Retina (tissue), 1 donor: Measurements from ENCODE around the gene YIPF5.

Source experiments
- DNase-seq: peaks from one replicate; pipeline ENCODE4 v3.0.0-alpha.2; 2016

Gene YIPF5

DNA sequence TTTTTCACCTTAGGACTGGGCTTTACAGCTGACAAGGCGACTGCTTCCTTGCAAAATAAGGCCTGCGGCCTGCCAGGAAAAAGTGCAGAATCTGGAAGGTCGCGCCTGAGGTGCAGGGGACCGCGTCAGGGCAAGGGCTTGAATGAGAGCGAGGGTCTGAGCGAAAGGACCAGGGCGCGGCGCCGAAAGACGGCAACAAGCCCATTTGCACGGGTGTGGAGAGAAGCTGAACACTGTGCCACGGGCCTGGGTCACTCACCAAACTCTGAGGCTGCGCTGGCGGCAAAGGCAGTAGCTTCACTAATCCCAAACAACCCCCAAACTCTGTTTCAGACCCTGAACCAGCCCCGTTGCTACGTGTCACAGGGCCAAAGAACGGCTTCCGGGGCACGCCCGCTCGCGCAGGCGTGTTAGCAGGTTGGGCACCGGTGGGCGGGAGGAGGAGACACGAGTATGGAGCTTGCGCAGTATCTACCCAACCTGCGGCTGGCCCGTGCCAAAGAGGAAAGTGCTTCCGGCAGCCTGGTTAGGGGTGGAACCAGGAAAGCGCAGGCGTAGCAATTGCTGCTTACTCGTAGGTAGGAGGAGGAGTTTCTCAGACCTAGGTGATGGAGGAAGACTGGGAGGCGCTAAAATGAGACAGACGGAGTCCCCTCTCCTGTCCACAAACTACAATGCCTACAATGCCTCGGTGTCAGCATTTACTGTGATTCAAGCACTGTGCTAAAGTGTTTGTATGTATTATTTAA lies at the start of gene YIPF5, which contains the start of gene KCTD16:
TSS of gene YIPF5 (minus strand) at position 384 of the 749 bp plus-strand sequence. CDS start 704 bp downstream, outside the sequence.
TSS of gene KCTD16 (plus strand) at position 598 of the 749 bp plus-strand sequence.
- DNase-seq: peak; percentile 97

DNA sequence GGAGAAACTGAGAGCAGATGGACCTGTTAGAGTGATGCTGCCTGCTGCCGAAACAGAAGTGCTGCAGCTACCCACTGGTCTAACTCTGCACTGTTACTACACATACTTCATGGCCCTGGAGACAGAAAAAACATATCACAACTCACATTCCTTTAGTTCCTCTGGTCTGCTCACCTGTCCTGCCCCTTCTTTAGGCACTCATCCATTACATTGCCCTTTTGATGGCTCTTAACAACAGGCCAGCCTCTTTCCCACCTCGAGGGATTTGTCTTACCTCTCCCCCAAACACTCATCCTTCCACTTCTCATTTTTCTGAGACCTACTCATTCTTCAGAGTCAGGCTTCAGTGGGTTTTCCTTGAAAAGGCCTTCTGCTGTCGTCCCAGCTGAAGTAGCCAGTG lies 49.4 kb upstream of the YIPF5 start:
- no peak for DNase-seq

DNA sequence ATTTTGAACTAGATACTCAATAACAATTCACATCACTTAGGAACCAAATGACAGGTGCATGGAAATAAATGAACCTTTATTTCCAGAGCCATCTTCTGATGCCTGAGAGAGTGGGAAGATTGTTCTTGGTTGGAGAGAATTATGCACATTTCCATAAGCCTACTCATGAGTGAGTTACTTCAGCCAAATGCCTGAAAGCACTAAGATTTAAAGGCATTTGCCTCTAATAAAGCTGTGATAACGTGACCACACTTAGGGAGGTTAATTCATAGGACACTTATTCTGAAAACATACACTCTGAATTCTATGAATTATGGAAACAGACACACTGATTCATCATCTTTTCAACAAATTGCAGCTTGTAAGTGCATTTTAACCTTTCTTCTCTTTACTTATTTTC lies 40.2 kb upstream of the YIPF5 start:
- DNase-seq: no peak

DNA sequence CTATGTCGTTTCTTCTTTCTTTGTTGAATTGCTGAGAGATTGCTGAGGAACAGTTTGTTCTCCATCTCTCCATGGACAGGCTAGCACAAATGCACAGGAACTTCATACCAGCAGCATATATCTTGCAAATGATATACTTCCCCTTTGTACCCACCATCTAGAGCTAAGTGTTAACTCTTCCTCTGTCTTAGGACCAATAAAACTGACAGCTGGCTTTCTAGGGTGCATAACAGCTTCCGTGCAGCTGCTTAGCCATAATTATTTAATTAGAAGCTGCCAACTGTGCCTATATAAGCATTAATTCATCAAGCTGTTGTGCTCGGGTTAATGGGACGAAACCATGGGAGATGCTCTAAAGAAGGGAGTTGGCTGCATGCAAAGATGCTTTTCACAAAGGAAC lies 38.9 kb upstream of the YIPF5 start:
- peak; percentile 32 for DNase-seq

DNA sequence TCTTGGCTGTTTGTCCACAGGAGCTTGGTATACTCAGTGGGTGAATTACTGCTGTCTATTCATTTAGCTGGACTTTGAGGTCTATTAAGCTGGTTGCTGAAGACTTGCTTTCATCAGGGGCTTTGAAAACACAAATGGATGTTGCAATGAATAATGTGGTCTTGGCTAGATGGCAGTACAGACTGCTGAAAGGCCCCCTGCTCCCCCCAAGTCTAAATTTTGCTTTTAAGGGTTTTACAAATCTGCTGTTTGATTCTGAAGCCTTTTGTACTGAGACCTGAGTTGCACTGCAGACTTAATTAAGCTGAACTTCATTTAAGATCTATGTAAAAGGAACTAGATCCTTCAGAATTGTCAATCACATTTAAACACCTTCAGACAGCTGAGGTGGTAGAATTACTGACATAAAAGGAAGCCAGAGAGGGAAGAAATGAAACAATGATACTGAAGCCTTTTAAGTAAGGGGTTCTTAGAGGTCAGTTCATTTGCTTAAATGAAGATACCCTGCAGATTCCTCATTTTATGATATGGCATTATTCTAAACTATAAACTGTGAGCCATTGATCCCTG lies 37.5 kb upstream of the YIPF5 start:
- DNase-seq: peak; percentile 56

DNA sequence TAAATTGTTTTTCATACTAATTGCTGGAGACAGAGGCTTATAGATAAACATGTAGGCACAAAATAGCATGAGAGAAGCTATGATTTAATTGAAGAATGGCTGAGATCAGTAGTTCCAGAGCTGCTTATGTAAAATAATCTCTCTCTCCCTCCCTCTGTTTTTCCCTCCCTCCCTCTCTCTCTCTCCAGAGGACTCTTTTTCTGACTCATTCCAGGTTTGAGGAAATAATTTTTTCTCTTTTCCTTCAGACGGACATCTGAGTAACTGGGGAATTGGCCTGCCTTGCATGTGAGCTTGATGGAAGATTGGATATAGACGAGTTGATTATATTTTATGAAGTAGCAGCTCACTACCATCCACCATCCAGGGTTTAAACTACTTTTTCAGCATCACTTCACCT lies 35.7 kb upstream of the YIPF5 start:
- DNase-seq: no peak

DNA sequence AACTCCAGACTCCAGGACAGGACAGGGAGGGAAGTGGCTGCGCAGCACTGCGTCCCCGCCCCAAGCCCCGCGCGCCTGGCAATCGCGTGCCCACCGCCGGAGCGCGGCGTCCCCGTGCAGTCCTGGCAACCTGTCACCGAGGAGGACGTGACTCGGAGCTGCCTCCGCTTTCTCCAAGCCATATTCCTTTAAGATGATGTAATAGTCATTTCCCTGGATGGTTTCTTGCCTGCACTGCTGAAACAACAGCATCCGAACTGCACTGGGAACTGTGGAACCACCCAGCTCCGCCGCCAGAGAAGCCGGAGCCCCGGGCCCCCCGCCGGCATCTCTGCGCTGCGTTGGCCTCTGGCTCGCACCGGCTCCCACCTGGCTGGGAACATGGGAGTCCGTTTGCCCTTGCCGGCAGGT lies 34.7 kb upstream of the YIPF5 start:
- DNase-seq: peak; percentile 84

DNA sequence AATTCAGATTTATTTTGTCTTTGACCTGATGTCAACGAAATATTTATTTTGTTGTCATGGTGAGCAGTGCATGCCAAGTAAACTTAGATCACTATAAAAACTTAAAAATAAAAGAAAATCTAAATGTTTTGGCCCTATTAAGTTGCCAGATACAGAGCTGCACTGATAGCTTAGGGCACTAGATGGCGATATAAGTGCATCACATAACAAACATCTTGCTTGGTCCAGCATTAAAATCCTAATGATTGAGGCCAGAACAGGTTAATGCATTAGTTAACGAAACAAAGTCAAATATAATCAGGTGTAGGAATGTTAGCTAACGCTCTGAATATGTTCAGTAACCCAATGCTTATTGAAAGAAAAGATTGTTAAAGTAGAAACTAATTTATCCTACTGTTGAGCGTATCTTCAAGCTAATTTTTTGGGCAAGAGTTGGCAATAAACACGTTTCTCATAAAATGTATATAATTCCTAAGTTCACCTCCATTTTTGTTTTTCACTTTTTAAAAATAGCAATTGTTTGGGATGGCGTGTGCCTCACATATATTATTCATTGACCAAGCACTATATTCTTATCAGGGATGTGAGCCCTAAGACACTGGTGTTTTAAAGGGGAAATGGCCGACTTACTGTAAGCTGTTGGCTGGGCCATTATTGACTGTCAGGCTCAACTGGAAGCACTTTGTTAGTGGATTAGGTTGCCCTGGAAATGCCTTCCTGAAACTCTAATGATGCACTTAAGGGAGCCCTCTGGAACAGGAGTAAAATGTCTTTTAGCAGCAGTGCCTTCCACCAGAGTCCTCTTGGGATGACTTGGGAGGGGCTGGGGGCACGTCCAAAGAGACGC lies 33.5 kb upstream of the YIPF5 start:
- peak; percentile 64 for DNase-seq

DNA sequence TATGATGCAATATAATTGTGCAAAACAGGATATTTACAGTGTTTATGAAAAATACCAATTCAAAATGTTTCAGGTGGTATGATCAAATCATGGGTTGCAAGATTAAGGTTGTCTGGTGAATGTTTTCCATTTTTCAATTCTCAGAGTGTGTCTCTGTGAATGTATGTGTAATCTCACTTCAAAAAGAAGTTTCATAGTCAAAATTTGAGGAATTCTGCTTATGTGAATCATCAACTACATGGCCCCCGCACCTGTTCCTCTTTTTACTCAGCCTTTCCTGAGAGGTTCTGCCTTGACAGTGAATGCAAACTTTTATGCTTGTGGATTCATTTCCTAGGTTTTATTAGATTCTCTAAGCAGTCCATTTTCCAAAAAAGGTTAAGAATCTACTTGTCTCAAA lies 32.3 kb upstream of the YIPF5 start:
- DNase-seq: no peak

DNA sequence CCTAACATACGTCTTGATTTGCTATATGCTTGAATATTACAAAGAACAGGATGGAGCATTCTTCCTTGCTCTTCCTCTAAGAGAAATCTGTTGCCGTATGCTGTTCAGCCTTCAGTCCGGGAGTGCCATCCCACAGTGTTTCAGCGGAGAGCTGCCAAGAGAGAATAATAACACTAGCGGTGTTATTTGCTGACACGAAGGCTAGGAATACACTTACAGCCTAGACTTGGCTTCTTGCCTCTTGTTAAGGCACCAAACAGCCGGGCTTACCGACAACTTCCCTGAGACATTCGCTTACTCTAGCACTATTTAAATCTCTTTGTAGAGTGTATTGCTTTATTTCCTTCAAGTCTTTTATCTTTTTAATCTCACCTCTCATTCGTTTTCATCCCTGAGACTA lies 31.6 kb upstream of the YIPF5 start:
- no peak for DNase-seq

DNA sequence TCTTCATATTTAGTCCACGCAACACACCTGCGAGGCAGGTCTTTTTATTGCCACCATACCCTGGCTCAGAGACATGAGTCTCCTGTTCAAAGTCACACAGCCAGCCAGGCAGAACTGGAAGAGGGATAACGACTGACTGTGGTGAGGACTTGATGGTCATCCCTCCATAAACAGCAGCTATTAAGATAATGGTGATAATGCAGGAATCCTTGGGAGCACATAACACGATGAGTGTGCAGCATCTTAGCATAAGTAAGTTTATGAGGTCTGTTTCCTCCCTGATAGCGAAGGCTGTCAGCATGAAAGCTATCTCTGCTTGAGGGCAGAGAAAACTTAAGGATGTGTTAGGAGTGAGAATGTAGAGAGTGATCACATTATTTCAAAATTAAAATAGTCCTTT lies 31.1 kb upstream of the YIPF5 start:
- DNase-seq: no peak

DNA sequence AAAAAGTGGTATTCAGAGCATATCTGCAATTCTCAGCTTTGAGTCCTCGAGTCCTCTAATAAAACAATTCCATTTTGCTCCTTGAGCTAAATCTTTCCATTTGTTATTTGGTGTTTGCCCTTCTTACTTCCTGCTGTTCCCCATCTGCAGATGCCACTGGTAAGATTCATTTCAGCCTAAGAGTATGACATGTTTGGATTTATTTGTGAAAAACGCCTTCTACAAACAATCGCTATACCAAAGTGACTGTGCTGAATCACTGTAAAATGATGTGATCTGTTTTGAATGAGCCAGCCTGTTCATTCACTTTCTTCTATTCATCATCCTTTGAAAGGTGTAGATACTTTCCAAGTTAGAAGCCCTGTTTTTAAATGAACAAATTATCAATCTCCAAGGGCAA lies 27.9 kb upstream of the YIPF5 start:
- no peak for DNase-seq

DNA sequence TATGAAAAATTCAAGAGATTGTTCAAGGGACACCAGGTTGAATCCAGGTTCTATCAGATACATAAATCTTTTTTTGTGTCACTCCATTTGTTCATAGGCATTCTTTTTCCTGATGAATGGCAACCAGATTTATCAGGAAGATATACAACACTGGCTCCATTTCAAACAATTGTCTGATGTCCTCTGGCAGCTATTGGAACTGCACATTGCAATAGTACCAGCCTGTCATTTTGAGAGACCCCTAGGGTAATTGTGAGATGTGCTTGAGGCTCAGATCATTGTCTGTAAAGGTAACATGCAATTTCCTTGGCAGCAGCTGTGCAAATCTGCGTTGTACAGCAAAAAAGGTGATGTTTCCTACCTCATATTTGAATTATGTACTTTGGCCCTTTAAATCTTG lies 26.2 kb upstream of the YIPF5 start:
- DNase-seq: peak; percentile 36

DNA sequence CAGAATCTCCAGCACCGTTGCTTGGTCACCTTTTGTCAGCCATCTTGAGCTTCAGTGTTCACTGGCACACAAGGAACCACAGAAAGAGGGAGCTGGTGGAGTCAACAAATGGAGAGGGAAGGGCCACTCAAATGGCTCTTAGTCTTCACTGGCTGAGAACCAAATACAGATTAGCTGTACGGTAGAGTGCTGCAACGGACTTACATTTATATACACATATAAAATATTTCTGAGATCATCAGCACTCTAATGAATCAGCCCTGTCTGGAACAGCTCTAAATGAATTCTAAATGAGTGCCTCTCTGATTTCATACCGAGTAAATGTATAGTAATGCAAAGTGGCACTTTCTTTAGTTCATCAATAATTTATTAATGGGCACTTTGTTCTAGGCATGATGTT lies 25.0 kb upstream of the YIPF5 start:
- DNase-seq: no peak

DNA sequence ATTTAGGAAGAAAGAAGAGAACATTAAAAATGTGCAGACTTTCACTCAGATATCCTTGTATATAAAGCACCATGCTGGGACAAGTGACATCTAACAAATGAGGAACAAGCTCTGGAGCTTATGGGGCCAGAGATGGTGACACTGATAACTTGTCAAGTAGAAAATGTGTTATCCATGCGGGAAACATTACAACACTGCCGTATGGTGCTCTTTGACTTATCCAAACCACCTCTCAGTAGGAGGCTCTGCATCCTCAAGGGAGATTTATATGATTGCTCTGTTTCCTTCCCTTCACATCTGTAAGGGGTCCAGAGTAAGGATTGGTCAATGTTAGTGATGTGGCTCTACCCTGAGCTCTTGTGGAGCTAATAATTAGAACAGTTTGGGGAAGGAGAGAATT lies 23.7 kb upstream of the YIPF5 start:
- no peak for DNase-seq

DNA sequence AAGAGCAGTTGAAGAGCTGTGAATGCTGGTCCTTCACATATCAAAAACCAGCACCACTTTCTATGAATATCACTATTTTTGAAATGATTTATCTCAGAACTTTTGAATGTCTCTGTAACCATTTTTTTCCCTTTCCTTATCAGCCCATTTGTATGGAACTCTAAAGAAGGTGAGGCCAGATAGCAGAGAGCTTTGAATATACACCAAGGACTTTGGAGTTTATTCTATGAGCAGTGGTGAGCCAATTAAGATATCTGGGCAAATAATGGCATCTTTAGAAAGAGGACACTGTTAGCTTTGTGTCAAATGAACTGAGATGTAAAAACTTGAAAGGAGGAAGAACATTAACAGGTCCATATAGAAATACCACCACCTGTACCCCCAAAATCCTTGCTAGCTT lies 22.2 kb upstream of the YIPF5 start:
- no peak for DNase-seq

DNA sequence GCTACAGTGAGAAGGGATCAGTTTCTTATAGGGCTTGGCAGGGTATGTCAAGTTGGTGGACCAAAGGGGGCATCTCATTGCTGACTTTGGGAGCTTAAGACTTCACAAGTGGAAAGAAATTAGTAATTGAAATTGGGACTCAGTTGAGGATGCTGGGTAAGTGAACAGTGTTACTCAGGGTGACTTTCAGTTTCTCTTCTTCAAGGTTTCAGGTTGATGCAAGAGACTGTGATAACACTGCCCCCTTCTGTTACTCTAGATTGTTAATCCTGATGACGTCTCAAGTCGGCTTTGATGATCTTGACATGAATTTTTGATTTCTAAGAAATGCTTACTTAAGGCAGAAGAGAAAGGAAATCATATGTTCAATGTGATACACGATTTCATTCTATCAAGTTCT lies 21.5 kb upstream of the YIPF5 start:
- no peak for DNase-seq

DNA sequence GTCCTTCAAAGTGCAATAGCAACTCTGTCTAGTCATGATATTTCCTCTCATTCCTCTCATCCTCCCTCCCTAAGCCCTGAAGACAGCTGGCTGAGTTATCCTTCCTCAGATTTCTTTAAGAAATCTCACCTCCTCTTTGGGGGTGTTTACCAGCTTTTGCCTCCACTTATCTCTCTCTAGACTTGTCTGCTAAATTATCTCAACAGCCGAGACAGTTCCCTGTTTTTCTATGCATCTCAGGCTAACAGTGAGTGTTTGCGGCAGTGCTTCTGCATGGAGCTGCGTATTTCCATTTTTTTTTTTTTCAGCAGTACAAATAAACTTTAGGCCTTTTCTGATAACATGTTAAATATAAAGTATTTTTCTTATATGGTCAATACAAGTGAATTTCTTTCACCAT lies 21.1 kb upstream of the YIPF5 start:
- no peak for DNase-seq

DNA sequence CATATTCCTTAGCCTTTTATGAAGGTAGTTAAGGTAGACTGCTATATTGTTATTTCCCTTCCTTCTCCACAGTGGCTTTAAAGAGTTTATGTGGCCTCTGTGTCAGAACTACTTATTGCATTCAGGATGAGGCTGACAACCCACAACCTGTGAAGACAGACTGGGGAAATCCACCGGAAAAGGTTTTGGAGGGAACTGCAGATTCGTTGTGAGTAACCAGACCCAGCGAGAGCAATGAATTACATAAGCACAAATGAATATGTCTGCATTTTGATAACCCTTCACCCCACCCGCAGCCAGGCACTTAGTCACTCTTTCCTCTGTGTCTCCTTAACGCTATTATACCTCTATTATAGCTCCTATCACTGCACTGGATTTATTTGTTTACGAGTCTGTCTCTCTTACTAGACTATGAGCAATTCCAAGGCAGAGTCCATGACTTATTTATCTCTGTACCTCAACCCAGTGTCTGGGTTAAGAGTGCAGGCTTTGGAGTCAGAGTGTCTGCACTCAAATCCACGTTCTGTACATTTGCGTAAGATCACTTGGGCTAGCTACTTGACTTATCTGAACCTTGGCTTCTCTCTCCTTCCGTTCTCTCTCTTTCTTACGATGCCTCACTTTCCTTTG lies 19.5 kb upstream of the YIPF5 start:
- DNase-seq: no peak

DNA sequence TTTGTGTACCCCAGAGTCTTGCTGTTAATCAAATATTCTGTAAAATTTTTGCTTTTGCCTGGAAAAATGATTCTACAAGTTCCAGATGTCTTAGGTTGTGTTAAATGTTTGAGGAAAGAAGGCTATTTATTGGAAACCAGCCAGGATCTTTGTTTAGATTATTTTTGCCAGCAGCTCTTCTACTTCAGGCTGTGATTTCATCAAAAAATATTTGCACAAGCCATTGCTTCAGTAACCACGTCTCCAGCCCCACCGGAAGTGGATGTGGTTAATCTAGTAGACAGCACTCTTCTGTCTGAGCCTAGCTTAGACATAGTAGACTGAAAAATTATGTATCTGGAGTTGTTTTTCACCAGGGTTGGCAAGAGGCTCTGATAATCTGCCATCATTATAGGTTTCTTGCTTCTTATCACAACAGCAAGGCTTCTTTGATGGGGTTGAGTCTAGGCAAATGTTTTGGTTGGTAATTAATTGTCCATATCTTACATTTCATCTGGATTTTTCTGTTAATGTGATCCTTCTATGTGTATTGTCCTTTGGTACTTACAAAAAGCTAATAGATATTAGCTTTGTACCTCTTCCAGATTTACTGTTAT lies 17.3 kb upstream of the YIPF5 start:
- no peak for DNase-seq

DNA sequence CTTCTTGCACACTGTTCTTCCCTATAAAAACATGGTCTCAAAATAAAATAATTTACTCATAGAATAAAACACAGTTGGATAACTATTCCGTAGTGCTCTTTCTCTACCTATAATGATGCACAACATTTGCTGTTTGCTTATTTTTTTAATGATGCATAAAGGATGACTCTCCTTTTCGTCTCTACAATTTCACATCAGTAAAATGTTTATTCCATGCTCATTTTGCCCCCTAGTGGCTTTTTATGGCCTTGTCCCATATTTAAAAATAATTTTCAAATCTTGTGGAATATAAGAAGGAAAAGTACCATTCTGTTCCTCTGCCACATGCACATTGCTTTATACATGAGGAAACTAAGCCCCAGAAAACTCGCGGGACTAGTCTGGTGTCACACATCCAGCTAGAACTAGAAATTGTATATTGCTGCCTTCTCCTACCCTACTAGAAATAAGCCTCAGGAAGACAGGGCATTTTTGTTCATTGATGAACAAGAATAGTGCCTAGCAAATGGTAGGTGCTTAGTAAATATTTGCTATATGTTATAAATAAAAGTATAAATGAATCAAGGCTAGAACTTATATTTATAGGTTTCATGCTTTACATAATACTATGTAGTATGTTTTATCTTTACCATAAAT lies 12.9 kb upstream of the YIPF5 start:
- DNase-seq: no peak

DNA sequence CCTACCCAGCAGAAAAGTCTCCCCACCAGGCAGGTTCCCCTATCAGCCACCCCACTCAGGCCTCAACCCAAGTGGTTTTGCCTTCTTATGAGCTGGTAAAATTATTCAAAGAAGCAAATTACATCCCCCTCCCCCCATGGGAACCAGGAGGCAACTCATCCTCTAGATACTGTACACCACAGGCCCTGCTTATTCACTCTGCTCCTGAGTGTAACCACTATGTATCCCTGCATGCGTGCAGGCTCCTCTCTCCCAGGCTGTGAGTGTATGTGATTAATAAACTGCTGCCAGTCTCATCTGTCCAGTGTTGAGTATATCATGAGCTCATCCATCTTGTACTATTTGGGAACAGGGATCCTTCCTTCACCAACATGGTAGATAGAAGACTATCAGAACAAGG lies 8.8 kb upstream of the YIPF5 start:
- DNase-seq: no peak

DNA sequence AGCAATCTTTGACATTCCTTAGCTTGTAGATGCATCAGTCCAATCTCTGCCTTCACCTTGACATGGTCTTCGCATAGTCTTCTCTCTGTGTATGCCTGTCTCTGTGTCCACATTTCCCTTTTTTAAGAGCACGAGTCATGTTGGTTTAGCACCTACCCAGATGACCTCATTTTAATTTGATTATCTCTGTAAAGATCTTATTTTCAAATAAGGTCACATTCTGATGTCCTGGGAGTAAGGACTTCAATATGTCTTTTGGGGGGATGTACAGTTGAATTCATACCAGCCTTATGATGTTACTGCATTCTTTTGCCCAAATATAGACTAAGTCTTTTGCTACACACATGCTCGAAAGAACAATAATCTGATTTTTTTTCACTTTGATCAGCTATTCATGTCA lies 7.1 kb upstream of the YIPF5 start:
- no peak for DNase-seq
